ENCODE data around the gene PDIA2. TPM values are rescaled to one million over a fixed set of nuclear protein-coding genes. Genes with fewer than 3 reads are reported as not detected.

The PDIA2 gene
- polyA plus RNA-seq, 1 experiment = not detected

DNA sequence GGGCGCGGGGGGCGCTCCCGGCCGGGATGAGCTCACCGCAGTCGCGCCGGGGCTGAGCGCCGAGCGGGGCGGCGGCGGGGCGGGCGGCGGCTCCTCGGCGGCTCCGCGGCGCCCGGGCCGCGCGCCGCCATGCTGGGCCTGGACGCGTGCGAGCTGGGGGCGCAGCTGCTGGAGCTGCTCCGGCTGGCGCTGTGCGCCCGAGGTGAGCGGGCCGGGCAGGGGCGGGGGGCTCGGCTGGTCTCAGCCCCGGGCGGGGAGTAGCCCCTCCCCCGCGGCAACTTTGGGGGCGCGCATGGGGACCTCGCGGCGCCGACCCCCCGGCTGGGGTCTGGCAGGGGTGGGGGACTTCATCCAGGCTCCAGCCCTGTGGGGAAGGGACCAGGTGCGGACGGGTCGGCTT lies 2.4 kb upstream of the PDIA2 start, which contains the start of gene ARHGDIG:
ARHGDIG (plus strand) TSS at position 40 of the 400 bp plus-strand sequence; CDS start at position 130, 90 bp downstream.
- H3K27me3 ChIP-seq (ENCODE audit: control insufficient read depth, insufficient read depth, low read length) = no peaks in the 10 kb centered on the region; the same call in 1 of the 2 replicates
- CTCF ChIA-PET = interaction anchor here (1.0 kb wide), 1 partner anchor 82 kb away, joined by 4 read pairs; no protein-coding TSS in a partner anchor
- no peak for DNase-seq (ENCODE audit: low read depth)
- POLR2A ChIA-PET = no interaction called here
- no peak for TF ChIP-seq CTCF (IDR thresholded peaks at IDR 0.05; ENCODE audit: insufficient read depth, low read depth, low read length)
- peak within 1 kb of the TSS; percentile 16; the same call in 1 of the 2 replicates for H3K4me3 ChIP-seq (ENCODE audit: low read depth, low read length)
- H3K36me3 ChIP-seq (ENCODE audit: control insufficient read depth, insufficient read depth, low read length) = no peaks in the 10 kb centered on the region

GRCh38 chr16:280991-281659 lies 1.8 kb upstream of the PDIA2 start:
- CTCF ChIA-PET = no interaction called here
- DNase-seq (ENCODE audit: low read depth) = no peak
- no peaks in the 10 kb centered on the region for H3K36me3 ChIP-seq (ENCODE audit: control insufficient read depth, insufficient read depth, low read length)
- no peak overlapping the region for H3K4me3 ChIP-seq (ENCODE audit: low read depth, low read length)
- POLR2A ChIA-PET = no interaction called here
- no peak for TF ChIP-seq CTCF (IDR thresholded peaks at IDR 0.05; ENCODE audit: insufficient read depth, low read depth, low read length)
- H3K27me3 ChIP-seq (ENCODE audit: control insufficient read depth, insufficient read depth, low read length) = no peaks in the 10 kb centered on the region; the same call in 1 of the 2 replicates

- H3K36me3 ChIP-seq (ENCODE audit: control insufficient read depth, insufficient read depth, low read length) = peaks cover 2% of the 10 kb centered on the region; the same call in 1 of the 2 replicates
- no peak overlapping the region for H3K4me3 ChIP-seq (ENCODE audit: low read depth, low read length)
- no peaks in the 10 kb centered on the region; the same call in 1 of the 2 replicates for H3K27me3 ChIP-seq (ENCODE audit: control insufficient read depth, insufficient read depth, low read length)
- ChIA-PET POLR2A (no interaction called here), CTCF (no interaction called here)
- DNase-seq (ENCODE audit: low read depth) = no peak
- TF ChIP-seq CTCF (IDR thresholded peaks at IDR 0.05; ENCODE audit: insufficient read depth, low read depth, low read length) = no peak
Observed at GRCh38 chr16:281660-282255, 1.2 kb upstream of the PDIA2 start.

DNA sequence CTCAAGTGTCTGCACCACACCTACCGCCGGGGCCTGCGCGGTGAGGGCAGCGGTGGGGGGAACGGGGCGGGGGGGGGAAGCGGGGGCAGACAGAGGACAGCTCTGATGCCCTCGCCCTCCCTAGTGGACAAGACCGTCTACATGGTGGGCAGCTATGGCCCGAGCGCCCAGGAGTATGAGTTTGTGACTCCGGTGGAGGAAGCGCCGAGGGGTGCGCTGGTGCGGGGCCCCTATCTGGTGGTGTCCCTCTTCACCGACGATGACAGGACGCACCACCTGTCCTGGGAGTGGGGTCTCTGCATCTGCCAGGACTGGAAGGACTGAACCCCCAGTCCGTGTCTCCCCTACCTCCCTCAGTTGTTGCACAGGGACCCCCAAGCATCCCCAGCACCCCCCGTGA lies 473 bp upstream of the PDIA2 start:
- Histone ChIP-seq H3K36me3 (ENCODE audit: control insufficient read depth, insufficient read depth, low read length) (peaks cover 2% of the 10 kb centered on the region; the same call in 1 of the 2 replicates), H3K27me3 (ENCODE audit: control insufficient read depth, insufficient read depth, low read length) (no peaks in the 10 kb centered on the region; the same call in 1 of the 2 replicates), H3K4me3 (ENCODE audit: low read depth, low read length) (no peak overlapping the region)
- ChIA-PET POLR2A (no interaction called here), CTCF (no interaction called here)
- TF ChIP-seq CTCF (IDR thresholded peaks at IDR 0.05; ENCODE audit: insufficient read depth, low read depth, low read length) = no peak
- no peak for DNase-seq (ENCODE audit: low read depth)

DNA sequence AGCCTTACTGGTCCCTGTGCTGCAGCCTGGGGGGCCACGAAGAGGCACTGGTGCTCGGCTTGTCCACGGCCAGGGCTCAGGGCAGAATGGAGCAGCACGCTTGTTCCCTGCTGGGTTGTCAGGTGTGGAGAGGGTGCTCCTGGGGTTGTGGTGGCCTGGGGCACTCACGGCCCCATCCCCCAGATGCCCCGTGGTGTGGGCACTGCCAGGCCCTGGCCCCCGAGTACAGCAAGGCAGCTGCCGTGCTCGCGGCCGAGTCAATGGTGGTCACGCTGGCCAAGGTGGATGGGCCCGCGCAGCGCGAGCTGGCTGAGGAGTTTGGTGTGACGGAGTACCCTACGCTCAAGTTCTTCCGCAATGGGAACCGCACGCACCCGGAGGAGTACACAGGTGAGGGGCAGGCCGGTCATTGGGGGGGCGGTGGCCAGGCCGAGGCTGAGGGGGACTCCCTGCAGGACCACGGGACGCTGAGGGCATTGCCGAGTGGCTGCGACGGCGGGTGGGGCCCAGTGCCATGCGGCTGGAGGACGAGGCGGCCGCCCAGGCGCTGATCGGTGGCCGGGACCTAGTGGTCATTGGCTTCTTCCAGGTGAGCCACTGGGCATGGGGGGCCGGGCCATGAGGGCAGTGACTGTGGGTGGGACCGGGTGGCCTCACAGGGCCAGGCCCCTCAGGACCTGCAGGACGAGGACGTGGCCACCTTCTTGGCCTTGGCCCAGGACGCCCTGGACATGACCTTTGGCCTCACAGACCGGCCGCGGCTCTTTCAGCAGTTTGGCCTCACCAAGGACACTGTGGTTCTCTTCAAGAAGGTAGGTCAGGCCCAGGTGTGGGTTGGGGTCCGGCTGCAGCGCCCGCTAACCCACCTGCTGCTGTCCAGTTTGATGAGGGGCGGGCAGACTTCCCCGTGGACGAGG lies 1.5 kb downstream of the PDIA2 start:
- TF ChIP-seq CTCF (IDR thresholded peaks at IDR 0.05; ENCODE audit: insufficient read depth, low read depth, low read length) = no peak
- CTCF ChIA-PET = no interaction called here

More for the DNA sequence above, 1.5 kb downstream of the PDIA2 start:
- no peak for DNase-seq (ENCODE audit: low read depth)
- H3K4me3 ChIP-seq (ENCODE audit: low read depth, low read length) = no peak overlapping the region
- no peaks in the 10 kb centered on the region for H3K27me3 ChIP-seq (ENCODE audit: control insufficient read depth, insufficient read depth, low read length)
- POLR2A ChIA-PET = no interaction called here
- peaks cover 4% of the 10 kb centered on the region for H3K36me3 ChIP-seq (ENCODE audit: control insufficient read depth, insufficient read depth, low read length)
